ENCODE measurements around the gene AGER.

The AGER gene

DNA sequence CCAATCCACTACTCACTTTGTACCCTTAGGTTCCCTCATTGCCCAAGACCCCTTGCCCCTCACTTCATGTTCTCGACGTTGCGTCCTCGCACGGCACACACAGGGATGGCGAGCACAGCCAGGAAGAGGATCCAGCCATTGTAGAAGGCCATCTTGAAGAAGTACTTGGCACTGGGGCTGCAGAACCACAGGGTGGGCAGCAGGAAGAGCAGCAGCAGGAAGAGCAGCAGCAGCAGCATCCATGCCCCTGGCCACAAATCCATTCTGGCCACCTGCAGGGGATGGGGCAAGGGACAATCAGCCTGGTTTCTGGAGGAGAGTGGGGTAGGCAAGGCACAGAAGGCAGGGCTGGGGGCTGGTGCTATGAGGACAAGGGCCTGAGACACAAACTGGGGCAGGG is 12.8 kb downstream of the AGER start:
- TF ChIP-seq ZFX (IDR thresholded peaks at IDR 0.05), result no peak
- no peak for TF ChIP-seq CTCF (conservative IDR thresholded peaks at IDR 0.05)
- no peak overlapping the region for H3K27ac ChIP-seq

- TF ChIP-seq ZFX (IDR thresholded peaks at IDR 0.05) (no peak), CTCF (conservative IDR thresholded peaks at IDR 0.05) (no peak)
Observed at GRCh38 chr6:32170294-32170693, 13.8 kb downstream of the AGER start.

GRCh38 chr6:32168807-32169591 is 15.1 kb downstream of the AGER start:
- TF ChIP-seq ZFX (IDR thresholded peaks at IDR 0.05) (no peak), CTCF (conservative IDR thresholded peaks at IDR 0.05) (no peak; the same call in 1 of the 2 replicates)
- no peak overlapping the region for H3K27ac ChIP-seq

More at GRCh38 chr6:32170294-32170693, 13.8 kb downstream of the AGER start:
- no peak overlapping the region for H3K27ac ChIP-seq

DNA sequence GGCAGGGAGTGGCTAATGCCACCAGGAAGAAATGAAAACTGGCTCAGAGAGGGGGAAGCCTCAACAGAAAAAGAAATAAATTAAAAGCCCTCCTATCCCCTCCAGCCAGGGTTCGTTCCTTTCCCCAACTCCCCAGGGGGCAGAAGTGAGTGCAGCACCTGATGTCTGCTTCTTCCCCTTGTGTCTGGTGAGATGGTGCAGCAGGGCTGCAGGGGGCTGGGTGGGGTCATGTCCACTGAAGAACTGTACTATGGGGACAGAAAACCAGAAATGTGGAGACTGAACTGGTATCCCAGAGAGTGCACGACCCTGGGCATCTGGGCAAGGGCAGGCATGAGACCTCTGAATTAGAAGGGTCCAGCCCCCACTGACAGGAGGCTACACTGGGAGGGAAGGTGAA is 15.7 kb downstream of the AGER start:
- H3K27ac ChIP-seq, result no peak overlapping the region
- no peak for TF ChIP-seq ZFX (IDR thresholded peaks at IDR 0.05)
- TF ChIP-seq CTCF (conservative IDR thresholded peaks at IDR 0.05), result no peak

DNA sequence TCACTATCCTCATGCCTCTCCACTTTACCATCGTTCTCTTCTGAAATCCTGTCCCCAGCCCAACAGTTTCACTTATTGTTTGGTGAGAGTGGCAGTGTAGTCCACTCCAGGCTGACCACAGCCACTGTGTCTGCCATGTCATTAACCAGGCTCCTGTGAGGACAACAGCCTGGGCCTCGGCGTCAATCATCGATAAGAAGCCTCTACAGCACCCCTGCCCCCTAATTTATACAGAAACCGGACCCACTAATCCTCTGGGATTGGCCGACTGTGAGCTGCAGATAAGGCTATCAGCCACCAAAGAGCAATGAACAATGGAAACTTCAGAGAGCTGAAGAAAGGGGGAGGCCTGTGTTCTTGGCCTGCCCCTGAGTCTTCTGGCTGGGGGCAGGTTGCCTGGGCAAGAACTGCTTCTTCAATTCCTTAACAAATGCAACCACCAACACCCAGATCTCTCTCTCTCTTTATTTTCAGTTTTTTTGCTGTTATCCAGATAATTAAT is 16.2 kb downstream of the AGER start:
- no peak for TF ChIP-seq ZFX (IDR thresholded peaks at IDR 0.05)
- no peak for TF ChIP-seq CTCF (conservative IDR thresholded peaks at IDR 0.05)
- H3K27ac ChIP-seq, result no peak overlapping the region

DNA sequence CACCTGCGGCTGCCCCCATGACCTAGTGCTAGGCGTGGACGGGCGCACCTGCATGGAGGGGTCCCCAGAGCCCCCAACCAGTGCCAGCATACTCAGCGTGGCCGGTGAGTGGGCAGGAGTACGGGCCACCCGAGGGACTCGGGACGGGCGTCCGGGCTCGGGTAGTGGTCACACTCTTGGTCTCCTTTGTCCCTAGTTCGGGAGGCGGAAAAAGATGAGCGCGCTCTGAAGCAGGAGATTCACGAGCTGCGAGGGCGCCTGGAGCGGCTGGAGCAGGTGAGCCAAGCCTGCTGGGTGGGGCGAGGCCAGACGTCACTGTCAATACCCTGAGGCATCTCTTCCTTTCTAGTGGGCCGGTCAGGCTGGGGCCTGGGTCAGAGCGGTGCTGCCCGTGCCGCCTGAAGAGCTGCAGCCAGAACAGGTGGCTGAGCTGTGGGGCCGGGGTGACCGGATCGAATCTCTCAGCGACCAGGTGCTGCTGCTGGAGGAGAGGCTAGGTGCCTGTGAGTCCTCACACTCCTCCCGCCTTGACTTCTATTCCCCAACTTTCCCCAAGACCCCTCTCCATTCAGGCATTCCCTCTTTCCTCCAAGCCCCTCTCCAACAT is 16.8 kb downstream of the AGER start:
- TF ChIP-seq ZFX (IDR thresholded peaks at IDR 0.05) (no peak), CTCF (conservative IDR thresholded peaks at IDR 0.05) (no peak)
- H3K27ac ChIP-seq, result no peak overlapping the region

- no peak for TF ChIP-seq CTCF (conservative IDR thresholded peaks at IDR 0.05)
- TF ChIP-seq ZFX (IDR thresholded peaks at IDR 0.05), result no peak
- no peak overlapping the region for H3K27ac ChIP-seq
Observed at GRCh38 chr6:32166411-32167061, 17.5 kb downstream of the AGER start.
